SK-N-SH (cell line): Measurements from ENCODE around the gene TSHR. TPM values are rescaled to one million over a fixed set of nuclear protein-coding genes. Genes with fewer than 3 reads are reported as not detected.

Source experiments
- CTCF ChIA-PET: fragments of 300-600, 350-600 bp; formaldehyde crosslinking; extraction: SDS; loops from one replicate; lab custom pipeline; 2021; lab: Yijun Ruan, JAX
- POLR2A ChIA-PET: fragments of 350-600 bp; sonication (Branson Sonifier 250); formaldehyde crosslinking; extraction: SDS; loops from one replicate; lab custom pipeline; 2020; ENCODE audit warnings: antibody characterized with exemption, inconsistent platforms; lab: Yijun Ruan, JAX
- DNase-seq: peaks from one replicate; pipeline ENCODE4 v3.0.0; 2012
- H2AFZ ChIP-seq: fragments of 200-600 bp; sonication (generic); 2 replicates; pipeline ENCODE4 v1.8.1; 2016; ENCODE audit warnings: antibody characterized with exemption, mild to moderate bottlenecking, low read depth
- H3F3A ChIP-seq: fragments of 200-600 bp; sonication (generic); replicated peaks from 2 replicates; pipeline ENCODE3; 2016; ENCODE audit warnings: antibody characterized with exemption, mild to moderate bottlenecking; ENCODE audit not compliant: insufficient read depth
- H3K27ac ChIP-seq, 2 experiments: fragments of 200-500 bp in 1 of 2; fragments of 200-600 bp in 1 of 2; sonication (Bioruptor generic) in 1 of 2; sonication (generic), shearing (Covaris generic) in 1 of 2; 2 replicates each; pipeline versions ENCODE4 v1.5.1 to v1.6.1; 2014 to 2016; ENCODE audit warnings: low read depth in 2 of 2, inconsistent platforms in 1 of 2, low read length in 1 of 2, mild to moderate bottlenecking in 1 of 2, mixed read lengths in 1 of 2
- H3K27me3 ChIP-seq: fragments of 200-600 bp; sonication (generic), shearing (Covaris generic); 2 replicates; pipeline ENCODE4 v1.6.1; 2016; ENCODE audit warnings: mixed run types; ENCODE audit not compliant: insufficient read depth
- H3K36me3 ChIP-seq, 2 experiments: fragments of 200-500 bp in 1 of 2; fragments of 200-600 bp in 1 of 2; sonication (Bioruptor generic) in 1 of 2; sonication (generic) in 1 of 2; replicated peaks in 1 of 2; 2 replicates each; pipeline versions ENCODE3 to v1.5.1; 2014 to 2016; ENCODE audit warnings: low read length in 1 of 2, mild to moderate bottlenecking in 1 of 2; ENCODE audit not compliant: insufficient read depth in 2 of 2, control insufficient read depth in 1 of 2
- H3K4me1 ChIP-seq, 2 experiments: fragments of 200-500 bp in 1 of 2; fragments of 200-600 bp in 1 of 2; sonication (Bioruptor generic) in 1 of 2; sonication (generic), shearing (Covaris generic) in 1 of 2; 2 replicates each; pipeline versions ENCODE4 v1.5.1 to v1.6.1; 2014 to 2016; ENCODE audit warnings: low read depth in 1 of 2, low read length in 1 of 2, mixed run types in 1 of 2; ENCODE audit not compliant: insufficient read depth in 2 of 2, control insufficient read depth in 1 of 2
- H3K4me2 ChIP-seq: fragments of 200-600 bp; sonication (generic), shearing (Covaris generic); 2 replicates; pipeline ENCODE4 v1.6.1; 2017; ENCODE audit warnings: mixed run types
- H3K4me3 ChIP-seq, 2 experiments: fragments of 200-500 bp in 1 of 2; fragments of 200-600 bp in 1 of 2; sonication (Bioruptor generic) in 1 of 2; sonication (generic), shearing (Covaris generic) in 1 of 2; 2 replicates each; pipeline versions ENCODE4 v1.5.1 to v1.8.1; 2014 to 2016; ENCODE audit warnings: low read depth in 2 of 2, inconsistent platforms in 1 of 2, low read length in 1 of 2, mild to moderate bottlenecking in 1 of 2, mixed read lengths in 1 of 2, moderate library complexity in 1 of 2
- H3K79me2 ChIP-seq: fragments of 200-600 bp; sonication (generic); 2 replicates; pipeline ENCODE4 v1.8.1; 2017; ENCODE audit warnings: mild to moderate bottlenecking; ENCODE audit not compliant: insufficient read depth
- H3K9ac ChIP-seq: fragments of 200-600 bp; sonication (generic); 2 replicates; pipeline ENCODE4 v1.6.1; 2017; ENCODE audit warnings: mixed run types
- H3K9me2 ChIP-seq: fragments of 200-600 bp; sonication (generic); 2 replicates; pipeline ENCODE4 v1.6.1; 2017; ENCODE audit warnings: mixed run types
- H3K9me3 ChIP-seq: fragments of 200-600 bp; sonication (generic); 2 replicates; pipeline ENCODE4 v1.6.1; 2017; ENCODE audit warnings: mixed run types, mild to moderate bottlenecking, moderate library complexity
- H4K20me1 ChIP-seq: fragments of 200-600 bp; sonication (generic); 2 replicates; pipeline ENCODE4 v1.6.1; 2017; ENCODE audit warnings: mild to moderate bottlenecking, mixed run types; ENCODE audit not compliant: insufficient read depth
- ELF1 ChIP-seq: IDR thresholded peaks from 2 replicates; pipeline ENCODE4 v1.4.0; 2012
- EP300 ChIP-seq, 2 experiments: IDR thresholded peaks; 2 replicates each; pipeline versions ENCODE4 v1.4.0 to v1.6.1; 2012; ENCODE audit warnings: borderline replicate concordance in 1 of 2, low read depth in 1 of 2, low read length in 1 of 2
- FOSL2 ChIP-seq: IDR thresholded peaks from 2 replicates; pipeline ENCODE4 v1.4.0; 2012; ENCODE audit warnings: low read depth, mild to moderate bottlenecking, moderate library complexity, borderline replicate concordance
- FOXM1 ChIP-seq: IDR thresholded peaks from 2 replicates; pipeline ENCODE4 v1.4.0; 2012; ENCODE audit warnings: low read depth, mild to moderate bottlenecking
- GABPA ChIP-seq: IDR thresholded peaks from 2 replicates; pipeline ENCODE4 v1.4.0; 2012; ENCODE audit warnings: low read depth, mild to moderate bottlenecking
- GATA2 ChIP-seq: sonication (generic); formaldehyde crosslinking; IDR thresholded peaks from 2 replicates; pipeline ENCODE4 v1.5.0; 2020; ENCODE audit warnings: mild to moderate bottlenecking, missing genetic modification reagents
- JUND ChIP-seq: IDR thresholded peaks from 2 replicates; pipeline ENCODE4 v1.4.0; 2012
- MEF2A ChIP-seq: IDR thresholded peaks from 2 replicates; pipeline ENCODE4 v1.4.0; 2012; ENCODE audit warnings: low read depth, borderline replicate concordance
- NFIC ChIP-seq: IDR thresholded peaks from 2 replicates; pipeline ENCODE4 v1.4.0; 2012; ENCODE audit warnings: borderline replicate concordance
- SMC3 ChIP-seq: IDR thresholded peaks from 2 replicates; pipeline ENCODE4 v1.6.1; 2012; ENCODE audit warnings: low read depth, low read length, improper control_type of control experiment
- TCF12 ChIP-seq: IDR thresholded peaks from 2 replicates; pipeline ENCODE4 v1.4.0; 2012
- TEAD4 ChIP-seq: IDR thresholded peaks from 2 replicates; pipeline ENCODE4 v1.4.0; 2012; ENCODE audit warnings: mild to moderate bottlenecking, borderline replicate concordance; ENCODE audit not compliant: insufficient read depth
- WGBS: methylation state at CpG from one replicate; pipeline ENCODE4 v1.1.6; 2017; ENCODE audit warnings: low lambda C conversion rate; 5-methylcytosine and 5-hydroxymethylcytosine counted together
- polyA plus RNA-seq, 3 experiments: library from polyadenylated mRNA; depleted of rRNA; stranded (reverse); fragments of >200 nt; gene quantifications; 2 replicates each; pipeline ENCODE4 v1.2.3, GENCODE V29; 2012
- TF ChIP-seq, protein P1 (sequence below): IDR thresholded peaks from 2 replicates; pipeline ENCODE4; 2012
- TF ChIP-seq, protein P2 (sequence below): fragments of 150-350 bp; IDR thresholded peaks from 2 replicates; pipeline ENCODE4 v1.6.1; 2017; ENCODE audit warnings: antibody characterized with exemption, low read length, low read depth, borderline replicate concordance

Gene TSHR
- polyA plus RNA-seq, 1 of the 3 experiments (the other 2 are of a cell fraction) = not detected

DNA sequence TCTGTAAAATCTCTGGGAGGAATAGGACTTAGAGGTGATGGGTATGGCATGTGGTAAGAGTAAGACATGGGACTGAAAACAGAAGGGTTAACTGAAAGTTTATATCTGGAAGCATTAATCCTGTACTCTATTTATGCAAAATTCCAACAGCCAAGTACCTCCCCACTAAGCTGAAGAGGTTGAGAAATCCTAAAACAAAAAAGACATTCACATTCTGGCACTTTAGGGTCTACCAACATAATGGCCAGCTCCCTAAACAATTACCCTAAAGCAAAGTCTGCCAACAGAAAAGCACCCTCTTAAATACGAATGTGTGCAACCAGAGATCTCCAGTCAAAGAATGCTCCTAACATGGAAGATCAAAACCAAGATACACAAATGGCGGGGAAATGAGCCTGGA lies 178.0 kb downstream of the TSHR start (continued):
- TF ChIP-seq NFIC = no peak

DNA sequence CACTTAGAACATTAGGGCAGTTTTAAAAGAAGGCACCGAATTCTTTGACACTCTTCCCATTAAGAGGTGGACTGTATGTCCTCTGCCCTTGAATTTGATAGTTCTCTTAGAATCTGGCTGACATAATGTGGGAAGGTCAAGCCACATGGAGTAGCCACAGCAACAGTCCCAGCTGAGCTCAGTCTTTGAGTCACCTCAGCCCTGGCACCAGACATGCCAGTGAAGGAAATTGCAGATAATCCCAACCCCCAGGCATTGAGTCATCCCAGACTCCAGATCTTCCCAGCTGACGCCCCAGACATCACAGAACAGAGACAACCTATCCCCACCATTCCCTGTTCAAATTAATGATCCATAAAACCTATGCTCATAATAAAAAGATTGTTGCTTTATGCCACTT lies 181.9 kb downstream of the TSHR start:
- ChIA-PET POLR2A (no interaction called here), CTCF (no interaction called here)
- Histone ChIP-seq H3K9me2 (no peaks in the 10 kb centered on the region), H3F3A (no peaks in the 10 kb centered on the region), H4K20me1 (no peaks in the 10 kb centered on the region), H3K9ac (no peak overlapping the region; the same call in 1 of the 2 replicates), H2AFZ (peak overlapping the region; percentile 77; the same call in 1 of the 2 replicates), H3K79me2 (no peaks in the 10 kb centered on the region), H3K9me3 (no peaks in the 10 kb centered on the region), H3K4me1 (peaks cover 0 to 4% of the 10 kb centered on the region in 2 experiments; a peak in 2 of 4 replicates), H3K27ac (peak overlapping the region in 1 of 2 experiments; percentile 69; a peak in 2 of 4 replicates), H3K27me3 (no peaks in the 10 kb centered on the region), H3K4me2 (peak overlapping the region; percentile 16; the same call in 1 of the 2 replicates), H3K4me3 (no peak overlapping the region), H3K36me3 (no peaks in the 10 kb centered on the region)
- peak; percentile 74; the same call in 1 of the 2 replicates for TF ChIP-seq FOSL2
- TF ChIP-seq TCF12 = peak; percentile 41; the same call in 1 of the 2 replicates
- peak; percentile 30; the same call in 1 of the 2 replicates for TF ChIP-seq JUND
- no peak for TF ChIP-seq FOXM1
- DNase-seq = peak; percentile 24
- WGBS = 0% methylated on average over 2 of the region's 2 CpGs

DNA sequence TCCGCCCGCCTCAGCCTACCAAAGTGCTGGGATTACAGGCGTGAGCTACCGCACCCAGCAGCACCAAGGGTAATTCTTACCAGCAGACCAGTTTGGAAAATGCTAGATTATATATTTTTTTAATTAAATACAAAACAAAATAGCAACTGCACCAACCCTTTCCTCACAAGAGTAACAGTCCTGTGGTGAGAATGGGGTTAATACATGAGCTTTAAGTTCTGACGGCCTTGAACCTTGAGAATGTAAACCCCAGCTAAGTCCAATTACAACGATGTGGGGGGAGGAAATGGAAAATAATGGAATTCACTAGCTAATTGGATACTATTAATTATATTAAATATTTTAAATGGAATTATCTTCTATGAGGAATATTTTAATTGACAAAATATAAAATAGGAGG lies 183.0 kb downstream of the TSHR start:
- no peaks in the 10 kb centered on the region for H3K9me2 ChIP-seq
- H3K9me3 ChIP-seq = no peaks in the 10 kb centered on the region
- H3K4me2 ChIP-seq = no peak overlapping the region
- H3K4me3 ChIP-seq = no peak overlapping the region
- H3K27me3 ChIP-seq = no peaks in the 10 kb centered on the region
- H3K27ac ChIP-seq = no peak overlapping the region
- ChIA-PET POLR2A (no interaction called here), CTCF (no interaction called here)
- H3F3A ChIP-seq = no peaks in the 10 kb centered on the region
- DNase-seq = no peak
- TF ChIP-seq GABPA = no peak
- no peak for TF ChIP-seq EP300 (IDR thresholded peaks at IDR 0.05; ENCODE audit: borderline replicate concordance in 1 of 2, low read depth in 1 of 2, low read length in 1 of 2)
- TF ChIP-seq, protein P1, sequence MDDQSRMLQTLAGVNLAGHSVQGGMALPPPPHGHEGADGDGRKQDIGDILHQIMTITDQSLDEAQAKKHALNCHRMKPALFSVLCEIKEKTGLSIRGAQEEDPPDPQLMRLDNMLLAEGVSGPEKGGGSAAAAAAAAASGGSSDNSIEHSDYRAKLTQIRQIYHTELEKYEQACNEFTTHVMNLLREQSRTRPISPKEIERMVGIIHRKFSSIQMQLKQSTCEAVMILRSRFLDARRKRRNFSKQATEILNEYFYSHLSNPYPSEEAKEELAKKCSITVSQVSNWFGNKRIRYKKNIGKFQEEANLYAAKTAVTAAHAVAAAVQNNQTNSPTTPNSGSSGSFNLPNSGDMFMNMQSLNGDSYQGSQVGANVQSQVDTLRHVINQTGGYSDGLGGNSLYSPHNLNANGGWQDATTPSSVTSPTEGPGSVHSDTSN = no peak
- TF ChIP-seq, protein P2, sequence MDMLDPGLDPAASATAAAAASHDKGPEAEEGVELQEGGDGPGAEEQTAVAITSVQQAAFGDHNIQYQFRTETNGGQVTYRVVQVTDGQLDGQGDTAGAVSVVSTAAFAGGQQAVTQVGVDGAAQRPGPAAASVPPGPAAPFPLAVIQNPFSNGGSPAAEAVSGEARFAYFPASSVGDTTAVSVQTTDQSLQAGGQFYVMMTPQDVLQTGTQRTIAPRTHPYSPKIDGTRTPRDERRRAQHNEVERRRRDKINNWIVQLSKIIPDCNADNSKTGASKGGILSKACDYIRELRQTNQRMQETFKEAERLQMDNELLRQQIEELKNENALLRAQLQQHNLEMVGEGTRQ = no peak
- TF ChIP-seq JUND = no peak
- TF ChIP-seq TEAD4 = no peak
- no peak for TF ChIP-seq MEF2A
- TF ChIP-seq TCF12 = no peak
- no peak for TF ChIP-seq NFIC
- no peak for TF ChIP-seq ELF1
- TF ChIP-seq SMC3 = no peak
- TF ChIP-seq GATA2 (CRISPR knock-in tag) = no peak
- H3K9ac ChIP-seq = no peak overlapping the region
- WGBS = 76% methylated on average over 6 of the region's 6 CpGs
- no peaks in the 10 kb centered on the region for H3K36me3 ChIP-seq
- H3K4me1 ChIP-seq = peaks cover 0 to 4% of the 10 kb centered on the region in 2 experiments; a peak in 2 of 4 replicates
- H2AFZ ChIP-seq = no peak overlapping the region
- H3K79me2 ChIP-seq = no peaks in the 10 kb centered on the region
- H4K20me1 ChIP-seq = no peaks in the 10 kb centered on the region
